NCI-H345 treated with DMSO at 0.1 percent for 48 hours (cell line): ENCODE results near the gene HLF.

Experiments
- DNase-seq: peaks from one replicate; lab custom pipeline; 2025; ENCODE audit not compliant: unreplicated experiment; lab: John Stamatoyannopoulos, UW

Gene HLF

DNA sequence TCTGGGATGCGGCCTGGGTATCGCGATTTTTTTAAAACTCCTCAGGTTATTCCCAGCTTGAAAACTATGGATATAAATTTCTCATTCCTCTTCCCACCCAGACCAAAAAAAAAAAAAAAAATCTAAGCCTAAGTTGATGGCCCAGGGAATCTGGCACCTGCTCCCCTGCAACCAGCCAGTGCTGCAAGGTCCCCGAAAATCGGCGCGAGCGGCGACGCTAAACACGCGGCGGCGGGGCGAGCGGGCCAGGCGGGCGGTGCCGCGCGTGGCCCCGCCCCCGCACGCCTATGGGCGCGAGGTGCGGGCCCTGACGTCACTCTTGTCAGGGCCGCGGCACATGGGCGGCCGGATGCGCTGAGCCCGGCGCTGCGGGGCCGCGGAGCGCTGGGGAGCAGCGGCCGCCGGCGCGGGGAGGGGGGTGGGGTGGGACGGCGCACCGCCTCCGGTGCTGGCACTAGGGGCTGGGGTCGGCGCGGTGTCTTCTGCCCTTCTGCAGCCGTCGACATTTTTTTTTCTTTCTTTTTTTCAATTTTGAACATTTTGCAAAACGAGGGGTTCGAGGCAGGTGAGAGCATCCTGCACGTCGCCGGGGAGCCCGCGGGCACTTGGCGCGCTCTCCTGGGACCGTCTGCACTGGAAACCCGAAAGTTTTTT, at the start of gene HLF:
TSS of gene HLF (plus strand) at position 316 of the 654 bp plus-strand sequence. CDS start 525 bp downstream, outside the sequence.
- DNase-seq = peak; percentile 44

- no peak for DNase-seq
Observed at GRCh38 chr17:55215711-55216110, 49.0 kb upstream of the HLF start.

- no peak for DNase-seq
Observed at GRCh38 chr17:55216888-55217287, 47.9 kb upstream of the HLF start.

DNA sequence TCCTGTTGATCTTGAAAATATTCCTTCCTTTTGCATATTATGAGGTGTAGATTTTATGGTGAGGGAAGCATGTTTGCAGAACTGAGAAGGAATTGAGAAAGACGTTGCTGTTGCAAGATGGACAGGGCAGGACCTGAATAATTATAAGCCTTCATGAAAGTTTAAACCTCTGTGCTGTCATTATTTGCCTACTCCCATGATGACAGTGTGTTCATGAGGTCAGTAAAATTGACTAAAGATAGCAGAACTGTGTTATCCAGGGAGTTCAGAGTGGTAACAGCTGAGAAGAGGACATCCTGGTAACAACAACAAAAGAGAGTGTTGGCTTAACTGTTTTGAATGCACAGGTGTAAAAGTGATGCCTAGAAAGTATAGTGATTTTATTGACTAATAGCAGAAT, 45.3 kb upstream of the HLF start:
- no peak for DNase-seq

- DNase-seq = no peak
Observed at GRCh38 chr17:55219934-55220333, 44.8 kb upstream of the HLF start.

DNA sequence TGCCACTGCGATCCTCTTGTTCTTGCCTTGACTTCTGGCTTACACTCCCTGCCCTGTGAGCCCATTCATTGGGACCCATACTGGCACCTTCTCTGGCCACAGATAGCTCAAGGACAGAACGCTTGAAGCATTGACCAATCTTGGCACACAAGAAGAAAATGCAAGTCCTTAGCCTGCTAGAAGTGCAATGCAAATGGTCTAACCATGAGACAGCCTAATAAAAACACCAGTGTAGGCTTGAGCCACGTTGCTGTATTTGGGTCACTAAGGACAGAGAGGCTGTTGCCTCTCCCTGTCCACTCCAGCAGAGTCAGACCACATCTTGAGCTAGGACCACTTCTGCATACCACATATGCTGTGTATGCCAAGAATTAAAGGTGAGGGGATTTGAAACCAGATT, 41.2 kb upstream of the HLF start:
- no peak for DNase-seq

GRCh38 chr17:55224746-55225145, 40.0 kb upstream of the HLF start:
- DNase-seq = no peak

DNA sequence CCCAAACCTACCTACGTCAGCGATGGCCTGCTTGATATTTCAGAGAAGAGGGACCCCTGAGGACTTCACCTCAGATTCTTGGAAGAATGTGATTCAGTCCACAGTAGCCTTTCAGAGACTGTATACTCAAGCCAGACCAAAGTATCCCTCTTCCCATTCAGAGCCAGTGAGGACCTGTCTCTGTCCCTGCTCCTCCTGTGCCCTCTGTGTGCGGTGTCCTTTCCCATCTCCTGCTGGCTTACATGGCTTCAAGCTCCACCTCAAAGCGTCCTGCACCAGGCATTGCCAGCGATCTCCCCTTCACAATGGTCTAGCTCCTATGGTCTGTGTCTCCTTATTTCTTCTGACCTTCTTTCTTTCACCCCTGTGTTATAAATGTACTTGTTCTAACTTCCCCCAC, 39.5 kb upstream of the HLF start:
- no peak for DNase-seq

DNA sequence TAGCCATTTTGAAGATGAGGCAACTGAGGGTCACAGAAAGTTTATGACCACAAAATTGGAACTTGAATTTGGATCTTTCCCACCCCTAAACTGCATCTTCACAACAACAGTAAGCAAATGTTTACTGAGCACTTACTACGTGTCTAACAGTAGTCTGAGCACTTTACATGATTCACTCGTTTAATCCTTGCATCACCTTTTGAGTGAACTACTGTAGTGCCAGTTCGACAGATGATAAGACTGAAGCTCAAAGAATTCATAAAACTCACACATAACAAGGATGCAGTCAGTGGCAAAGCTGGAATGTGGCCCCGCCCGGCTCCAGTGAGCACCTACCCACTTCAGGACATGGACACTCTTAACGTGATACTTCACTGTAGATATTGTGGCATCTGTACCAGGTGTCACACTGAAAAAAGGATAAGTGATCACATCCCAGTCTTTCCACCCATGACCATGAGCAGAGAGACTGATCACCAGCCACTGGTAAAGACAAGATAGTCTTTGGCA, 36.0 kb upstream of the HLF start:
- no peak for DNase-seq

DNA sequence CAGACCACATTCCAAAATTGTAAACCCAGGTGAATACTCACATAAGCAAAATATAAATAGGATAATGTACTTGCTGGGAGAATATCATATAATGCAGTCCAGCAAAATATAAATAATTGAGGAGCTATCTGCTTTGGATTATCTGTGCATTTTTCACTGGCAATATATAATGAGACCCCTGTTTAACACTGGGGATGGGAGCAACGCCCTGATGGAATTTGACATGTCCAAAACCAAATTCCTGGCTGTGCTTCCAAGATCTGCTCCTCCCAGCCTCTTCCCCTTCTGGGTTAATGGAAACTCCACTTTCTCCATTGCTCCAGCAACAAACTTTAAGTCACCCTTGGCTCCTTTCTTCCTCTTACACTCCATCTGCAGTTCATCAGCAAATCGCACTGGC, 35.5 kb upstream of the HLF start:
- DNase-seq = no peak

GRCh38 chr17:55230716-55231115, 34.0 kb upstream of the HLF start:
- no peak for DNase-seq

- DNase-seq = no peak
Observed at GRCh38 chr17:55233840-55234239, 30.9 kb upstream of the HLF start.

DNA sequence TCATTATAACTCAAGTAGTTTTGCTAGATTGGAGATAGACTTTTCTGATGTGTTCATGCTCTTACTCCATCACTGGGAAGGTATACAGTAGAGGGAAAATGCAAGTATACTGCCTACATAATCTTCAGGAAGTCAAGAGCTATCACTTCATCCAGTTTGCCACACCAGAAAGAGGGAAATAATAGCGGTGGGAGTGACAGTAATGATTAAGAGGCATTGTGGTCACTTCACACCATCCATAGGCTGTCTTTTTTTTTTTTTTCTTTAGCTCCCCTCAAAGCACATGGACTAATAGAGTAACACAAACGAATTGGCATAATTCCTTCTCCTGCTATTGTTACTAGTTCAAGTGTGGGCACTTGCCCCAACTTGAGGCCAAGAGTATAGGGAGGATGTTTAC, 28.4 kb upstream of the HLF start:
- no peak for DNase-seq

GRCh38 chr17:55237268-55237667, 27.5 kb upstream of the HLF start:
- no peak for DNase-seq

DNA sequence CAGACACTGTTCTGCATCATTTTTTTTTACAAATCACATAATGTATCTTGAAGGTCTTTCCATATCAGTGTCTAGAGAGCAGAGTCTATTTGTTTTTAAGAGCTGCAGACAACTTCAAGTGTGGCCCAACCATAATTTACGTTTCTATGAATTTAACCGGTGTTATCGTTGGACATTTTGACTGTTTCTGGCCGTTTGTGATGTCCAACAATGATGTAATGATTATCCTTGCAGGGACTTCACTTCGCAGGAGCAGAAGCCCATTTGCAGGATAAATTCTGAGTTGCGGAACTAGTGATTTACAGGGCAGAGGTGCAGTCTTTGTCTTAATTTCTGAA, 26.9 kb upstream of the HLF start:
- no peak for DNase-seq

DNA sequence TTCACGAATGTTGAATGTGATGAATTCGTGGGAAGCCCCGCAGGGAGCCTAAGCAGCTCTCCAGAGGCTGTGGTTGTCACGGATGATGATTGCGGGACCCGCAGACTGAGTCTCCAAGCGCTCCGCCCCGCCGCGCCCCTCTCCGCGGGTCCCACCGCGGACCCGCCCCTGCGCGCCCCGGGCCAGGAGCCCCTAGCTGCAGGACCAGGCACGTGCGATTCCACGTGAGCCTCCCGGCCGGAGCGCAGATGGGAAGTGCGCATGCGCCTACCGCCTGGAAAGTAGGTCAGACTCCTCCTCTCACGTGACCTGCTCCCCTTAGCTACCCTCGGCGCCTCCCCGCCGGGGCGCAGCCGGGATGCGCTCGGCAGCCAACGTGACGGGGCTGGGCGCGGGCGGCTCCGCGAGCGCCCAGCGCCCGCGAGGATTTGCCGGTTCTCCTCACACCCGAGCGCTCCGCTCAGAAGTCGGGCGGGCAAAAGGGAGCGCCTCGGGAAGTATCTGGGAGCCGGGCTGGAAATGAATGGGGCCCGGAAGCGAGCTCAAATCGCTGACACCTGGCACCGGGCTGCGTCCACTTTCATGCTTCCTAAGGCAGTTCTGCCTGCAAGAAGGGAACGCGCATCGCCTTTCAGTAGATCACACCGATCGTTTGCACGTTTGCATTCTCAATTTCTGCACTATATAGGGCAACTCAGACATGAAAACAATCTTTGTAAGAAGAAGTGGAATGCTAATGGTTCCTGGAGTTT, 26.4 kb upstream of the HLF start:
- DNase-seq = peak; percentile 89

DNA sequence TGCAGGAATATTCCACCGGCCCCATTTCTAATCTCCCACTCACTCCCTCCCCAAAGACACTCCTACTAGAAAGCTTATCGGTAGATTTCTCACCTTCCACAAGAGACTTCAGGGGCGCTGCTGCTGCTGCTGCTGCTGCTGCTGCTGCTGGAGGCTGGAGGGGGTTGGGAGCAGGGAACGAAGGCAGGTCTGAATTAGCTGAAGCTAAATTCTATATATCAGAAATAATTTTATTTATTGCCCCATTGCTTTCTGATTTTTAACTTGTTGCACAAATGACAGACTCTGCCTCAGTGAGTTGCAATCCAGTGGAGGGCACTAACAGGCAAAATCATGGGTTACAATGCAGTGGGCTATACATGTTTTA, 25.8 kb upstream of the HLF start:
- peak; percentile 59 for DNase-seq

DNA sequence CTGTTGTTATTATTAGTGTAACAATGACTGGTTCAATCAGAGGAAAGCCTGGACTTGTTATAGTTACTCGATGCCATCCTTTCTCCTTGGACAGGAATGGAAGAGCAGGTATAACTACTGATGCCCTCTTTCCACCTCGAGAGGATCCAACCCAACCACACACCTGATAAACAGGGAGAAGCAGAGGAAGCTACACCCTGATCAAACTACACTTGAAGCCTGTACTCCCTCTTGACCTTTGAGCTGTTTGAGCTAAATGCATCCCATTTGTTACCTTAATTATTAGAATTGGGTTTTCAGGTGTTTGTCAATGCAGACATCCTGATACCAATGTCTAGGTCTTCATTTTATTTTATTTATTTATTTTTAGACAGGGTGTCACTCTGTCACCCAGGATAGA, 23.7 kb upstream of the HLF start:
- no peak for DNase-seq

- no peak for DNase-seq
Observed at GRCh38 chr17:55242476-55242875, 22.3 kb upstream of the HLF start.

- DNase-seq = no peak
Observed at GRCh38 chr17:55245986-55246385, 18.8 kb upstream of the HLF start.

- DNase-seq = no peak
Observed at GRCh38 chr17:55246583-55246982, 18.2 kb upstream of the HLF start.

GRCh38 chr17:55248077-55248476, 16.7 kb upstream of the HLF start:
- no peak for DNase-seq

- no peak for DNase-seq
Observed at GRCh38 chr17:55249861-55250260, 14.9 kb upstream of the HLF start.
